Neutrophil (primary cell): ENCODE measurements around the gene PCLAF.
"Not testable (repeated sequence)": the region's sequence is repeated elsewhere in the genome, so short reads cannot be mapped to it uniquely, and the experiment has no call there.

Source experiments
- H3K27ac ChIP-seq: fragments of 200-600 bp; sonication (generic); 2 replicates; pipeline ENCODE4 v1.5.1; 2016; ENCODE audit warnings: mild to moderate bottlenecking, moderate library complexity
- H3K27me3 ChIP-seq: fragments of 200-600 bp; sonication (generic); 2 replicates; pipeline ENCODE4 v1.6.0; 2016; ENCODE audit warnings: mild to moderate bottlenecking
- H3K36me3 ChIP-seq: fragments of 200-600 bp; sonication (generic); 2 replicates; pipeline ENCODE4 v1.5.1; 2017
- H3K4me1 ChIP-seq, 2 experiments: fragments of 200-600 bp in 1 of 2; sonication (generic) in 1 of 2; 1 replicate in 1 of 2; 2 replicates in 1 of 2; pipeline versions ENCODE4 v1.5.1 to v1.6.1; 2013 to 2016; ENCODE audit warnings: low read depth in 1 of 2, low read length in 1 of 2, mild to moderate bottlenecking in 1 of 2, moderate library complexity in 1 of 2; ENCODE audit not compliant: control insufficient read depth in 1 of 2, insufficient read depth in 1 of 2
- H3K4me3 ChIP-seq, 2 experiments: fragments of 200-600 bp in 1 of 2; sonication (generic) in 1 of 2; 1 replicate in 1 of 2; 2 replicates in 1 of 2; pipeline ENCODE4 v1.5.1; 2013 to 2016; ENCODE audit warnings: low read depth in 1 of 2, low read length in 1 of 2, mild to moderate bottlenecking in 1 of 2, moderate library complexity in 1 of 2
- H3K9me3 ChIP-seq: fragments of 200-600 bp; sonication (generic); 2 replicates; pipeline ENCODE4 v1.5.1; 2016
- TF ChIP-seq, protein P1 (sequence below): fragments of 200-600 bp; sonication (generic); IDR thresholded peaks from 2 replicates; pipeline ENCODE4 v1.5.1; 2016; ENCODE audit warnings: antibody characterized with exemption

Gene PCLAF

DNA sequence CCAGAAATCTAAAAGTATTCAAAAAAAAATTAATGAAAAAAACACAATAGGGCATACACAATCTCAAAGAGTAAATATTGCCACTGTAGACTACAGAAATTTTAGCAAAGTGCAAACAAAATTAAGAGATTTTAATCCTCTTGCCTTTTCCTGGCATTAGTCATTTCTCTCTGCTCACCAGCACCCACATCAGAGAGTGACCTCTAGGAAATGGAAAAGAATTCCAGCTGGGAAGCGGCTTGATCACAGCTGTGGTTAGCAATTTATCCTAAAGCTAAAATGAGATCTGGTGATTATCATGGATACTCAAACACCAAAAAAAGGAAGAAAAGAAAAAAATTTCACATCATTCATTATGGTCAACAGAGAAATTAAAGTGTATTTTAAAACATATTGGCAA lies 32.8 kb downstream of the PCLAF start:
- no peaks in the 10 kb centered on the region for H3K27me3 ChIP-seq
- peaks cover 8% of the 10 kb centered on the region for H3K36me3 ChIP-seq
- no peaks in the 10 kb centered on the region for H3K9me3 ChIP-seq
- H3K27ac ChIP-seq: no peak overlapping the region
- no peak overlapping the region for H3K4me3 ChIP-seq
- H3K4me1 ChIP-seq: no peaks in the 10 kb centered on the region
- TF ChIP-seq, protein P1, sequence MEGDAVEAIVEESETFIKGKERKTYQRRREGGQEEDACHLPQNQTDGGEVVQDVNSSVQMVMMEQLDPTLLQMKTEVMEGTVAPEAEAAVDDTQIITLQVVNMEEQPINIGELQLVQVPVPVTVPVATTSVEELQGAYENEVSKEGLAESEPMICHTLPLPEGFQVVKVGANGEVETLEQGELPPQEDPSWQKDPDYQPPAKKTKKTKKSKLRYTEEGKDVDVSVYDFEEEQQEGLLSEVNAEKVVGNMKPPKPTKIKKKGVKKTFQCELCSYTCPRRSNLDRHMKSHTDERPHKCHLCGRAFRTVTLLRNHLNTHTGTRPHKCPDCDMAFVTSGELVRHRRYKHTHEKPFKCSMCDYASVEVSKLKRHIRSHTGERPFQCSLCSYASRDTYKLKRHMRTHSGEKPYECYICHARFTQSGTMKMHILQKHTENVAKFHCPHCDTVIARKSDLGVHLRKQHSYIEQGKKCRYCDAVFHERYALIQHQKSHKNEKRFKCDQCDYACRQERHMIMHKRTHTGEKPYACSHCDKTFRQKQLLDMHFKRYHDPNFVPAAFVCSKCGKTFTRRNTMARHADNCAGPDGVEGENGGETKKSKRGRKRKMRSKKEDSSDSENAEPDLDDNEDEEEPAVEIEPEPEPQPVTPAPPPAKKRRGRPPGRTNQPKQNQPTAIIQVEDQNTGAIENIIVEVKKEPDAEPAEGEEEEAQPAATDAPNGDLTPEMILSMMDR: no peak

- peaks cover 20% of the 10 kb centered on the region for H3K36me3 ChIP-seq
- not testable (repeated sequence) for H3K4me3 ChIP-seq, H3K27ac ChIP-seq, H3K27me3 ChIP-seq, H3K4me1 ChIP-seq, H3K9me3 ChIP-seq
These were observed 35.0 kb downstream of the PCLAF start for GRCh38 chr15:64346242-64346641.

GRCh38 chr15:64344651-64345294 lies 36.5 kb downstream of the PCLAF start:
- Histone ChIP-seq H3K36me3 (peaks cover 29% of the 10 kb centered on the region), H3K27ac (no peak overlapping the region), H3K27me3 (no peaks in the 10 kb centered on the region), H3K4me3 (no peak overlapping the region), H3K9me3 (no peaks in the 10 kb centered on the region), H3K4me1 (no peaks in the 10 kb centered on the region)
- TF ChIP-seq, protein P1: no peak

GRCh38 chr15:64343841-64344240 lies 37.4 kb downstream of the PCLAF start:
- H3K36me3 ChIP-seq: peaks cover 29% of the 10 kb centered on the region
- TF ChIP-seq, protein P1: no peak
- H3K4me1 ChIP-seq: no peaks in the 10 kb centered on the region
- no peaks in the 10 kb centered on the region for H3K9me3 ChIP-seq
- H3K4me3 ChIP-seq: no peak overlapping the region
- no peak overlapping the region for H3K27ac ChIP-seq
- no peaks in the 10 kb centered on the region for H3K27me3 ChIP-seq

DNA sequence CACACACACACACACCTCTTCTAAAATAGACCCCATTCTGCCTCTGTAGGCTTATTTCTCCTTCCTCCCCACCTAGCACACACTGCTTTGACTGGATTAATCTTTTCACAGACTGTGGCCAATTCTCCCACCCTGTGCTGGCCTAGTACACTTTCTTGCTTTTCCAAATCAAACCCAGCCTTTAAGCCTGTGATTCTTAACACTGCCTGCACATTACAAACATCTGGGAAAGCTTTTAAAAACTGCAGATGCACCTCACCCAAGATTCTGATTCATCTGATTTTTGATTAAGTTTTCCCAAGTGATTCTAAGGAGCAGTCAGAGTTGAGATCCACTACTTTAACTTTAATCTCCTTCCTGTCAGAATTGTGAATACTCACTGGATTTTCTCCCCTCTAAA lies 38.0 kb downstream of the PCLAF start:
- Histone ChIP-seq H3K27ac (no peak overlapping the region), H3K4me1 (no peaks in the 10 kb centered on the region), H3K27me3 (no peaks in the 10 kb centered on the region), H3K36me3 (peaks cover 24% of the 10 kb centered on the region), H3K4me3 (no peak overlapping the region), H3K9me3 (no peaks in the 10 kb centered on the region)
- TF ChIP-seq, protein P1: no peak

- H3K4me1 ChIP-seq: no peaks in the 10 kb centered on the region
- H3K27me3 ChIP-seq: no peaks in the 10 kb centered on the region
- H3K4me3 ChIP-seq: no peak overlapping the region
- H3K9me3 ChIP-seq: no peaks in the 10 kb centered on the region
- peaks cover 21% of the 10 kb centered on the region for H3K36me3 ChIP-seq
- no peak overlapping the region for H3K27ac ChIP-seq
- TF ChIP-seq, protein P1: no peak
These were observed 39.3 kb downstream of the PCLAF start for GRCh38 chr15:64341961-64342360.
